Measurements from ENCODE around the gene KAZN.

Gene KAZN

DNA sequence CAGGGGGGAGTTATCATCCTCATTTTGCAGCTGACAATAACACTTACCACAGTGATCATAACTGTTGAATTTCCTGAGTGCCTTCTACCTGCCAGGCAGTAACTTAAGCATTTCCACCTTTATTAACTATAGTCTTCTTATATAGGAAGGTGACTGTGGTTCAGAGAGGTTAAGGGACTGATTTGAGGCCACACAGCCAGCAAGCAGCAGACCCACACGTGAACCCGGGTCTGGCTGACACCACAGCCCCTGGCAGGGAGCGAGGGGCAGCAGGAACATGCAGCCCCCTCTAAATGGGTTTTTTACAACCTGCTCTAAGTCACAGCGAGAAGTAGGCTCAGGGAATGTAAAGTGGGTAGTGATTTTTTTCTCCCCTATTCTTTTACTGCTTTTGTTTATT lies 248.2 kb downstream of the KAZN start:
- H3K4me3 ChIP-seq (ENCODE audit: low read length): no peak overlapping the region
- no peak for DNase-seq (ENCODE audit: low read depth)

DNA sequence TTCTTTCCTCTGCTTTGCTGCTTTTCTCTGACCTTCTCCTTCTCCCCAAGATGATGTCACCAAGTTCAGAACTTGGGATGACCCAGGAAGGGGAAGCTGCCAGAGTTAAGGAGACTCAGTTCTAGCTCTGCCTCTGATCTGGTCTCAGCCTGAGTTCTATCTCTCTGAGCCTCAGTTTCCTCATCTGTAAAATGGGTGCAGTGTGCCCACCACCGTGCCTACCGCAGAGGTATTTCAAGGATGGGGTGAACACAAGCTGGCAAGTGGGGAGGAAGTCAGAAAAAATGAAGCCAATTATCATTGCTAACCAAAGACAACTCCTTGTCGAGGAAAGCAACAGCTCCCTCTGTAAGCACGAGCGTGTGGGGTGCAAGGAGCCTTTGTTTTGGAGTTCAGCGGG lies 249.7 kb downstream of the KAZN start:
- no peak for DNase-seq (ENCODE audit: low read depth)
- TF ChIP-seq, protein P1, sequence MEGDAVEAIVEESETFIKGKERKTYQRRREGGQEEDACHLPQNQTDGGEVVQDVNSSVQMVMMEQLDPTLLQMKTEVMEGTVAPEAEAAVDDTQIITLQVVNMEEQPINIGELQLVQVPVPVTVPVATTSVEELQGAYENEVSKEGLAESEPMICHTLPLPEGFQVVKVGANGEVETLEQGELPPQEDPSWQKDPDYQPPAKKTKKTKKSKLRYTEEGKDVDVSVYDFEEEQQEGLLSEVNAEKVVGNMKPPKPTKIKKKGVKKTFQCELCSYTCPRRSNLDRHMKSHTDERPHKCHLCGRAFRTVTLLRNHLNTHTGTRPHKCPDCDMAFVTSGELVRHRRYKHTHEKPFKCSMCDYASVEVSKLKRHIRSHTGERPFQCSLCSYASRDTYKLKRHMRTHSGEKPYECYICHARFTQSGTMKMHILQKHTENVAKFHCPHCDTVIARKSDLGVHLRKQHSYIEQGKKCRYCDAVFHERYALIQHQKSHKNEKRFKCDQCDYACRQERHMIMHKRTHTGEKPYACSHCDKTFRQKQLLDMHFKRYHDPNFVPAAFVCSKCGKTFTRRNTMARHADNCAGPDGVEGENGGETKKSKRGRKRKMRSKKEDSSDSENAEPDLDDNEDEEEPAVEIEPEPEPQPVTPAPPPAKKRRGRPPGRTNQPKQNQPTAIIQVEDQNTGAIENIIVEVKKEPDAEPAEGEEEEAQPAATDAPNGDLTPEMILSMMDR (conservative IDR thresholded peaks at IDR 0.05; ENCODE audit: low read depth, low read length): no peak
- H3K4me3 ChIP-seq (ENCODE audit: low read length): no peak overlapping the region

More for the DNA sequence above, 248.2 kb downstream of the KAZN start:
- TF ChIP-seq, protein P1 (conservative IDR thresholded peaks at IDR 0.05; ENCODE audit: low read depth, low read length): no peak

DNA sequence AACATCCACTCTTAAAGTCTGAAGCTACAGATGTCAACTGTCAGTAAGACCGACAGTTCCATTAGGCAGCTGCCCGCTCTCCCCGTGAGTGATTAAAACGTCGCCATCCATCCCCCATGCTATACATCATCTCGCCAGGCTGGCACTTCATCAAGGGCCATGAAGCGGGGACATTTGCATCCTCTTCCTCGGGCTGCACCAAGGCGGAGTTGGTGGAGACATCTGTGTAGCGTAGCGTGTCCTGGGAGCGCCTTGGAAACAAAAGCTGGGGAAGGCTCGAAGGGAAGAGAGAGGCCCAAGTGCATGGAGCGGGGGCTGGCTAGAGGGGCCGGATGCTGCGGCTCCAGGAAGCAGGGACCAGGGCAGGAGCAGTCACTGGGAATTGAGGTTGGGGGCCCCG lies 250.1 kb downstream of the KAZN start:
- H3K4me3 ChIP-seq (ENCODE audit: low read length): no peak overlapping the region
- TF ChIP-seq, protein P1 (conservative IDR thresholded peaks at IDR 0.05; ENCODE audit: low read depth, low read length): no peak
- DNase-seq (ENCODE audit: low read depth): no peak

DNA sequence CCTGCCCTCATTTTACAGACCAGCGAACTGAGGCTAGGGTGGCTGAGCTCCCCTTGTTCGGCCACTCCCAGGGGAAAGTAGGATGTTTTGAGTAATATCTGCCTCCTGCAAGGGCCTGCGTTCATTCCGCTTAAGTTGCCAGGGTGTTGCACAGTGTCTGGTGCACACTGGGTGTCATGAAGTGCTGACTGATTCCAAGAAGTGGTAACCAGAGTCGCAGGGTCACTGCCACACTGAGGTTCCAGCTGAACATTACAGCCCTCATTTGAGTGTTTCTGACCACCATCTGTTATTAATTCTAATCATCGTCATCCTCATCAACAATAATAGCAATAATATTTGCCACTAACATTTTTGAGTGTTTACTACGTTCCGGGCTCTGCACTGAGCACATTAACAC lies 250.6 kb downstream of the KAZN start:
- DNase-seq (ENCODE audit: low read depth): no peak
- H3K4me3 ChIP-seq (ENCODE audit: low read length): no peak overlapping the region
- TF ChIP-seq, protein P1 (conservative IDR thresholded peaks at IDR 0.05; ENCODE audit: low read depth, low read length): no peak

DNA sequence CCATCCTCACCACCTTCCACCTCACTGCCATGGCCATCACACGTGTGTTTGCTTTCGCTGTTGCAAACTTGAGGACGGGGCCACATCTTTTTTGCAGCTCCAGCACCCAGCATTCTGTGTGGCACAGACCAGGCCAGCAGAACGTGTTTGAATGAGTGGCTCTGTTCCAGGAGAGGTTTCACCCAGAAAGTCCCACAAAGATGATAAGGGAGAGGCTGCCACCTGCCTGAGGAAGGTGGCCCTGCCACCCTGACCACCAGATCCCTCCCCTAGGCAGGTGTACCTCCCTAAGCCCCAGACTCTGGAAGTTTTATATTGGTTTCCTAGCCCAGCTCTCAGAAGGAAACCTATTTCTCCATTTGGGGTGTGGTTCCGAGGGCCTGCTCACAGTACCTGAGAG lies 252.1 kb downstream of the KAZN start:
- TF ChIP-seq, protein P1 (conservative IDR thresholded peaks at IDR 0.05; ENCODE audit: low read depth, low read length): peak; percentile 34
- DNase-seq (ENCODE audit: low read depth): no peak
- no peak overlapping the region for H3K4me3 ChIP-seq (ENCODE audit: low read length)

DNA sequence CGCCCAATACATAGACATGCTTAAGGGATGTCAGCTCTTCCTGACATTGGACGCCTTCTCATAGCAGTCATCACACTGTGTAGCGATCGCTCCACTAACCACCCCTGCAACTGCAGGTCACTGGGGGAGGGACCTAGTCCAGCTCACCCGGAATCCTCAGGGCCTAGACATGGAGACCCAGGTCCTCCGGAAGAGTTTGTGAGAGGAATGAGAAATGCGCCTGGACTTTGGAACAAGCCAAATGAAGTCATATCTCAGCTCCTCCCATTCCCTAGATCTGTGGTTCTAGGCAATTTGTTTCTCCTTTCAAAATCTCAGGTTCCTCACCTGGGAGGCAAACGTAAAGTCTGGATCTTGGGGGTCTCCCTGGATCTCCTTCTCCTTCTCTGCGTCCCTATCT lies 253.3 kb downstream of the KAZN start:
- H3K4me3 ChIP-seq (ENCODE audit: low read length): no peak overlapping the region
- TF ChIP-seq, protein P1 (conservative IDR thresholded peaks at IDR 0.05; ENCODE audit: low read depth, low read length): no peak
- no peak for DNase-seq (ENCODE audit: low read depth)

DNA sequence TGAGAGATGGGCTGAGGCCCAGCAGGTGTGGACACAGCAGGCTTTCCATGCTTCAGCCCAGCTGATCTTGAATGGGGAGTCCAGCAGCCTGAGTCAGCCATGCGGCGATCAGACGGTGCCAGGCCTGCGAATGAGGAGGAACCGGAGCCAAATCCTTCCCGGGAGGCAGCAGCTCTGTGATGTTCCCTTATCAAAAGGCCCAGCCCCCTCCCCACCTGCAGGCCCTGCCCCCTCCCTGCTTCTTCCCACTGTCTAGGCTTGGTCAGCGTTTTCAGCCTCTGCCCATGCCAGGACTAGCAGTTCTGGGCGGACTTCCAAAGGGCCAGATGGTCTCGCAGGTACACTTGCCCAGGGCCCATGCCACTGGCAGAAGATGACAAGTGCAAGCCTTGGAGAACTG lies 253.8 kb downstream of the KAZN start:
- no peak for DNase-seq (ENCODE audit: low read depth)
- TF ChIP-seq, protein P1 (conservative IDR thresholded peaks at IDR 0.05; ENCODE audit: low read depth, low read length): no peak
- H3K4me3 ChIP-seq (ENCODE audit: low read length): no peak overlapping the region
